HUES64 (cell line): Measurements from ENCODE around the gene ZNF304.
A peak's percentile ranks its signal among the peaks of the same experiment; 100 is the strongest.
"Not testable (repeated sequence)": the region's sequence is repeated elsewhere in the genome, so short reads cannot be mapped to it uniquely, and the experiment has no call there.

Experiments used
- H3K27ac ChIP-seq: 2 replicates; pipeline ENCODE4 v1.7.0; 2013; ENCODE audit warnings: low read depth, low read length, inconsistent platforms
- H3K27me3 ChIP-seq: 2 replicates; pipeline ENCODE4 v1.6.1; 2013; ENCODE audit warnings: mild to moderate bottlenecking, low read length; ENCODE audit not compliant: insufficient read depth
- H3K36me3 ChIP-seq: 2 replicates; pipeline ENCODE4 v1.6.1; 2013; ENCODE audit warnings: mild to moderate bottlenecking, low read length; ENCODE audit not compliant: insufficient read depth
- H3K4me1 ChIP-seq: 2 replicates; pipeline ENCODE4 v1.6.1; 2013; ENCODE audit warnings: mild to moderate bottlenecking, low read length, moderate library complexity; ENCODE audit not compliant: insufficient read depth
- H3K4me3 ChIP-seq: 2 replicates; pipeline ENCODE4 v1.5.1; 2013; ENCODE audit warnings: mild to moderate bottlenecking, low read length, moderate library complexity
- H3K9ac ChIP-seq: 2 replicates; pipeline ENCODE4 v1.6.1; 2013; ENCODE audit warnings: mild to moderate bottlenecking, low read depth, low read length
- H3K9me3 ChIP-seq: 2 replicates; pipeline ENCODE4 v1.6.1; 2013; ENCODE audit warnings: low read depth, low read length; ENCODE audit not compliant: insufficient read depth
- WGBS: fragments of 150-250, 120-280 bp; methylation state at CpG from one replicate; pipeline ENCODE4 v1.1.7; 2013; ENCODE audit warnings: missing lambda C conversion rate; 5-methylcytosine and 5-hydroxymethylcytosine counted together

Gene ZNF304

GRCh38 chr19:57362419-57362818, 11.3 kb downstream of the ZNF304 start:
- peak overlapping the region; percentile 57 for H3K4me3 ChIP-seq

DNA sequence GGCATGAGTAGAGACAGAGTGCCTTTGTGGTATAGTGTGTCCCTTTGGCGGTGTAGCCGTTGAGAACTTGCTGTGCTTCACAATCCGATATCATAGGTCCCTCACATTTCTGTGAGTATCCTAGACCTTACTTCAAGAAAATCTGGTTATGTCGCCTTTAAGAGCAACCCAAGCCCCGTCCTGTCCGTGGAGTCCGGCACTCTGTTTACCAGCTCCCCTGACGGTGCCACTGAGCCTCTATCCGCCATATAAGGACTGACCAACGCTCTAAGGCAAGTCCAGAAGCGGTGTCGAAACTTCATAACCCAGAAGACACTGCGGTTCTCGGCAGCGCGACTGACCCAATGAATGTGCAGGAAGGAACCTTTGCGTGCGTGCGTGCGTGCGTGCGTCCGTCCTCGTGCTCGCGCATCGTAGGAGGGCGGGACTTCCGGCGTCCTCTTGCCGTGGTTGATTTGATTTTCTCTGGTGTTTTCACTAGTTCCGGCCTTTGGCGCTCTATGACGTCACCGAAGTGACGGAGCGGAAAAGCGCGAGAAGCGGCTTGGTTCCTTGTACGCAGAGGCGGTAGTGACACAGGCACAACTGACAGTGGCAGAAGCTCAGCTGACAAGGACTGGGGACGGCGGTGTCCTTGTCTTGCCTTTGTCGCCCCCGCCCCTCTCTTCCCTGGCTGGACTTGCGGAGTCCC, 12.1 kb downstream of the ZNF304 start, which contains the start of the genes TRAPPC2B and ZNF547:
Gene TRAPPC2B, plus strand, starts transcription at position 555 of the 691 bp plus-strand sequence. CDS start 1,283 bp downstream, outside the sequence.
Gene ZNF547, plus strand, starts transcription at position 555 of the 691 bp plus-strand sequence. CDS start 5,005 bp downstream, outside the sequence.
- WGBS, result 3% methylated on average over 47 of the region's 47 CpGs
- Histone ChIP-seq H3K9ac (peak within 1 kb of the TSS; percentile 68), H3K4me1 (no peaks in the 10 kb centered on the region; the same call in 1 of the 2 replicates), H3K9me3 (no peaks in the 10 kb centered on the region), H3K36me3 (peaks cover 15% of the 10 kb centered on the region), H3K4me3 (peak within 1 kb of the TSS; percentile 57), H3K27ac (peak within 1 kb of the TSS; percentile 54; the same call in 1 of the 2 replicates), H3K27me3 (no peaks in the 10 kb centered on the region)

More at GRCh38 chr19:57362419-57362818, 11.3 kb downstream of the ZNF304 start:
- Histone ChIP-seq H3K4me1 (no peaks in the 10 kb centered on the region; the same call in 1 of the 2 replicates), H3K36me3 (peaks cover 22% of the 10 kb centered on the region), H3K27ac (peak overlapping the region; percentile 54; the same call in 1 of the 2 replicates), H3K9ac (peak overlapping the region; percentile 68), H3K27me3 (no peaks in the 10 kb centered on the region), H3K9me3 (no peaks in the 10 kb centered on the region)
- WGBS, result 92% methylated on average over 2 of the region's 2 CpGs

GRCh38 chr19:57363688-57364181, 12.7 kb downstream of the ZNF304 start:
- Histone ChIP-seq H3K9ac (peak overlapping the region; percentile 55), H3K4me3 (peak overlapping the region; percentile 57), H3K4me1 (no peaks in the 10 kb centered on the region; the same call in 1 of the 2 replicates), H3K36me3 (peaks cover 9% of the 10 kb centered on the region), H3K9me3 (no peaks in the 10 kb centered on the region), H3K27ac (peak overlapping the region; percentile 19; the same call in 1 of the 2 replicates), H3K27me3 (no peaks in the 10 kb centered on the region)
- WGBS, result 4% methylated on average over 16 of the region's 18 CpGs

DNA sequence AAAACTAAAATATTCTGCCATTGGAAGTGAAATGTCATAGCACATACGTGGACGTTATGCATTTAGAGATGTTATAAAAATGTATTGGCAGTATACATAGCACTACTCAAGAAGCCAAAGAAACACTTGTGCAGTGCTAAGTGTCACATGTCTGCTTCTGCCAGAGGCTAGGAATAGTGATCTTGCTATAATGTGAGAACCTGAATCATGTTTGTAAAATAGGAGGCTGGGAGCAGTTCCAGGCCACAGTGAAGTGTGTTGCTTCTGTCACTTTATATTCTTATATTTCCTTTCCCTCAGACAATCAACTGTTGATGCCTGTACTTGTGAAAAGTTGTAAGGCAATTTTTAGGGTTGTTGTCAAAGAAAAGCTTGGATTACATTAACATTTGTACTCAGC, 15.7 kb downstream of the ZNF304 start:
- H3K4me1 ChIP-seq, result no peaks in the 10 kb centered on the region; the same call in 1 of the 2 replicates
- H3K27ac ChIP-seq, result no peak overlapping the region
- no peaks in the 10 kb centered on the region for H3K9me3 ChIP-seq
- no peaks in the 10 kb centered on the region for H3K36me3 ChIP-seq
- no peak overlapping the region for H3K9ac ChIP-seq
- no peak overlapping the region for H3K4me3 ChIP-seq
- H3K27me3 ChIP-seq, result no peaks in the 10 kb centered on the region
- 100% methylated on average over 2 of the region's 2 CpGs for WGBS

- Histone ChIP-seq H3K27me3 (no peaks in the 10 kb centered on the region), H3K4me1 (no peaks in the 10 kb centered on the region), H3K36me3 (peaks cover 26% of the 10 kb centered on the region), H3K9ac (no peak overlapping the region), H3K4me3 (no peak overlapping the region), H3K27ac (no peak overlapping the region), H3K9me3 (peaks cover 39% of the 10 kb centered on the region)
- 91% methylated on average over 6 of the region's 6 CpGs for WGBS
Observed at GRCh38 chr19:57374179-57374578, 23.1 kb downstream of the ZNF304 start.

- H3K27ac ChIP-seq, H3K4me3 ChIP-seq, H3K9ac ChIP-seq, H3K27me3 ChIP-seq, H3K4me1 ChIP-seq: not testable (repeated sequence)
- H3K9me3 ChIP-seq, result peaks cover 39% of the 10 kb centered on the region
- WGBS, result 88% methylated on average over 2 of the region's 2 CpGs
- peaks cover 26% of the 10 kb centered on the region for H3K36me3 ChIP-seq
Observed at GRCh38 chr19:57374647-57375046, 23.6 kb downstream of the ZNF304 start.

DNA sequence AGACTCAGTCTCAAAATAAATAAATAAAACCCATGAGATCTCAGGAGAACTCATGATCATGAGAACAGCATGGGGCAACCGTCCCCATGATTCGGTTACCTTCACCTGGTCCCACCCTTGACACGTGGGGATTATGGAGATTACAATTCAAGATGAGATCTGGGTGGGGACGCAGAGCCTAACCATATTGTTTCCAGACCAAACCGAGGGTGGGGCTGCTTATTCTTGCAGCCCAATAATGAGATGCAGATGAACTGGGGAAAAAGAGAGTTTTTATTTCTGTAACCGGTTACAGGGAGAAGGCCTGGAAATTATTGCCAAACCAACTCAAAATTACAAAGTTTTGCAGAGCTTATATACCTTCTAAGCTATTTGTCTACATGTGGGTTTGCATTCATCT, 25.1 kb downstream of the ZNF304 start:
- Histone ChIP-seq H3K9me3 (peaks cover 39% of the 10 kb centered on the region), H3K27ac (no peak overlapping the region), H3K4me1 (no peaks in the 10 kb centered on the region), H3K36me3 (peaks cover 26% of the 10 kb centered on the region), H3K4me3 (no peak overlapping the region), H3K9ac (no peak overlapping the region), H3K27me3 (no peaks in the 10 kb centered on the region)
- 95% methylated on average over 6 of the region's 6 CpGs for WGBS

DNA sequence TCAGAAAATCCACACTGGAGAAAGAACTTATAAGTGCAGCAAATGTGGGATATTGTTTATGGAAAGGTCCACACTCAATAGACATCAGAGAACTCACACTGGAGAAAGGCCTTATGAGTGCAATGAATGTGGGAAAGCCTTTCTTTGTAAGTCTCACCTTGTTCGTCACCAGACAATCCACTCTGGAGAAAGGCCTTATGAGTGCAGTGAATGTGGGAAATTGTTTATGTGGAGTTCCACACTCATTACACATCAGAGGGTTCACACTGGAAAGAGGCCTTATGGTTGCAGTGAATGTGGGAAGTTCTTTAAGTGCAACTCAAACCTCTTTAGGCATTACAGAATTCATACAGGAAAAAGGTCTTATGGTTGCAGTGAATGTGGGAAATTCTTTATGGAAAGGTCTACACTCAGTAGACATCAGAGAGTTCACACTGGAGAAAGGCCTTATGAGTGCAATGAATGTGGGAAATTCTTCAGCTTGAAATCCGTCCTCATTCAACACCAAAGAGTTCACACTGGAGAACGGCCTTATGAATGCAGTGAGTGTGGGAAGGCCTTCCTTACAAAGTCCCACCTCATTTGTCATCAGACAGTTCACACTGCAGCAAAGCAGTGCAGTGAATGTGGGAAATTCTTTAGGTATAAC, 26.6 kb downstream of the ZNF304 start:
- Histone ChIP-seq H3K27ac (no peak overlapping the region), H3K4me1 (no peaks in the 10 kb centered on the region), H3K36me3 (peaks cover 22% of the 10 kb centered on the region), H3K9ac (no peak overlapping the region), H3K27me3 (no peaks in the 10 kb centered on the region), H3K4me3 (no peak overlapping the region), H3K9me3 (peaks cover 39% of the 10 kb centered on the region)
- 100% methylated on average over 2 of the region's 3 CpGs for WGBS

- Histone ChIP-seq H3K9ac (no peak overlapping the region), H3K27me3 (peaks cover 2% of the 10 kb centered on the region; the same call in 1 of the 2 replicates), H3K4me3 (no peak overlapping the region), H3K36me3 (peaks cover 12% of the 10 kb centered on the region), H3K27ac (no peak overlapping the region), H3K9me3 (peaks cover 22% of the 10 kb centered on the region), H3K4me1 (no peaks in the 10 kb centered on the region)
Observed at GRCh38 chr19:57380923-57381322, 29.9 kb downstream of the ZNF304 start.

- Histone ChIP-seq H3K9me3 (peaks cover 7% of the 10 kb centered on the region), H3K4me1 (no peaks in the 10 kb centered on the region), H3K4me3 (no peak overlapping the region), H3K27me3 (peaks cover 5% of the 10 kb centered on the region; the same call in 1 of the 2 replicates), H3K9ac (no peak overlapping the region), H3K27ac (no peak overlapping the region), H3K36me3 (peaks cover 2% of the 10 kb centered on the region)
- 86% methylated on average over 7 of the region's 7 CpGs for WGBS
Observed at GRCh38 chr19:57382806-57383488, 31.9 kb downstream of the ZNF304 start.
